Right atrium auricular region (tissue), 2 donors: ENCODE measurements around the gene FDX1. TPM values are rescaled to one million over a fixed set of nuclear protein-coding genes. Genes with fewer than 3 reads are reported as not detected.

Experiments used
- DNase-seq: peaks from one replicate; pipeline ENCODE4 v3.0.0-alpha.2; 2019; ENCODE audit warnings: low spot score
- H3K27ac ChIP-seq, 2 donors: fragments of 200-600 bp; sonication (generic); 1 replicate in 1 of 2; 2 replicates in 1 of 2; pipeline ENCODE4 v1.5.1; 2016 to 2019
- H3K27me3 ChIP-seq, 2 donors: fragments of 200-600 bp; sonication (generic); one replicate each; pipeline versions ENCODE4 v1.5.1 to v1.6.0; 2017 to 2019
- H3K36me3 ChIP-seq: fragments of 200-600 bp; sonication (generic); one replicate; pipeline ENCODE4 v1.5.1; 2016
- H3K4me1 ChIP-seq, 2 donors: fragments of 200-600 bp; sonication (generic); one replicate each; pipeline versions ENCODE4 v1.5.1 to v1.6.0; 2017 to 2019
- H3K4me3 ChIP-seq, 2 donors: fragments of 200-600 bp; sonication (generic); 1 replicate in 1 of 2; 2 replicates in 1 of 2; pipeline ENCODE4 v1.5.1; 2017 to 2019; ENCODE audit warnings: mild to moderate bottlenecking in 1 of 2, moderate library complexity in 1 of 2
- H3K9me3 ChIP-seq, 2 donors: fragments of 200-600 bp; sonication (generic); one replicate each; pipeline ENCODE4 v1.5.1; 2019
- CTCF ChIP-seq, 2 donors: fragments of 200-600 bp; sonication (generic); IDR thresholded peaks; one replicate each; pipeline ENCODE4 v1.5.1; 2019; ENCODE audit warnings: antibody characterized with exemption in 2 of 2
- total RNA-seq, 2 donors: library from RNA; depleted of rRNA; stranded (reverse); fragments of >200 nt; gene quantifications; one replicate each; pipeline ENCODE4 v1.1.0, GENCODE V29; 2016

FDX1 gene
- total RNA-seq, 2 donors from 2014 or later: 12.1 to 27.5 TPM

- Histone ChIP-seq H3K36me3 (no peaks in the 10 kb centered on the region), H3K27me3 (no peaks in the 10 kb centered on the region), H3K4me1 (no peaks in the 10 kb centered on the region), H3K9me3 (no peaks in the 10 kb centered on the region), H3K4me3 (no peak overlapping the region), H3K27ac (no peak overlapping the region)
- no peak for DNase-seq
- no peak for TF ChIP-seq CTCF (IDR thresholded peaks at IDR 0.05)
Observed at GRCh38 chr11:110447343-110447742, 17.6 kb downstream of the FDX1 start.

GRCh38 chr11:110447897-110448745 lies 18.4 kb downstream of the FDX1 start:
- DNase-seq: no peak
- H3K36me3 ChIP-seq: no peaks in the 10 kb centered on the region
- H3K27ac ChIP-seq: no peak overlapping the region
- peak; percentile 18 to 37 for TF ChIP-seq CTCF (IDR thresholded peaks at IDR 0.05)
- H3K27me3 ChIP-seq: no peaks in the 10 kb centered on the region
- H3K4me3 ChIP-seq: no peak overlapping the region
- H3K9me3 ChIP-seq: no peaks in the 10 kb centered on the region
- H3K4me1 ChIP-seq: no peaks in the 10 kb centered on the region

GRCh38 chr11:110450246-110450645 lies 20.5 kb downstream of the FDX1 start:
- no peaks in the 10 kb centered on the region for H3K9me3 ChIP-seq
- DNase-seq: no peak

GRCh38 chr11:110452720-110453119 lies 23.0 kb downstream of the FDX1 start:
- Histone ChIP-seq H3K36me3 (no peaks in the 10 kb centered on the region), H3K27ac (no peak overlapping the region), H3K9me3 (no peaks in the 10 kb centered on the region), H3K27me3 (no peaks in the 10 kb centered on the region), H3K4me3 (no peak overlapping the region), H3K4me1 (no peaks in the 10 kb centered on the region)
- no peak for TF ChIP-seq CTCF (IDR thresholded peaks at IDR 0.05)
- DNase-seq: no peak

More at GRCh38 chr11:110450246-110450645, 20.5 kb downstream of the FDX1 start:
- TF ChIP-seq CTCF (IDR thresholded peaks at IDR 0.05): no peak
- no peaks in the 10 kb centered on the region for H3K36me3 ChIP-seq
- H3K4me3 ChIP-seq: no peak overlapping the region
- H3K27ac ChIP-seq: no peak overlapping the region
- H3K27me3 ChIP-seq: no peaks in the 10 kb centered on the region
- no peaks in the 10 kb centered on the region for H3K4me1 ChIP-seq

- Histone ChIP-seq H3K4me1 (no peaks in the 10 kb centered on the region), H3K27ac (no peak overlapping the region), H3K27me3 (no peaks in the 10 kb centered on the region), H3K9me3 (no peaks in the 10 kb centered on the region), H3K36me3 (peaks cover 2% of the 10 kb centered on the region), H3K4me3 (no peak overlapping the region)
- no peak for TF ChIP-seq CTCF (IDR thresholded peaks at IDR 0.05)
- DNase-seq: no peak
Observed at GRCh38 chr11:110453684-110454354, 24.1 kb downstream of the FDX1 start.
